DMS153 (cell line): Measurements from ENCODE around the gene MRPL42.
"Not testable (repeated sequence)": the region's sequence is repeated elsewhere in the genome, so short reads cannot be mapped to it uniquely, and the experiment has no call there.

ENCODE experiments used
- DNase-seq: peaks from one replicate; lab custom pipeline; 2025; lab: John Stamatoyannopoulos, UW

The MRPL42 gene

DNA sequence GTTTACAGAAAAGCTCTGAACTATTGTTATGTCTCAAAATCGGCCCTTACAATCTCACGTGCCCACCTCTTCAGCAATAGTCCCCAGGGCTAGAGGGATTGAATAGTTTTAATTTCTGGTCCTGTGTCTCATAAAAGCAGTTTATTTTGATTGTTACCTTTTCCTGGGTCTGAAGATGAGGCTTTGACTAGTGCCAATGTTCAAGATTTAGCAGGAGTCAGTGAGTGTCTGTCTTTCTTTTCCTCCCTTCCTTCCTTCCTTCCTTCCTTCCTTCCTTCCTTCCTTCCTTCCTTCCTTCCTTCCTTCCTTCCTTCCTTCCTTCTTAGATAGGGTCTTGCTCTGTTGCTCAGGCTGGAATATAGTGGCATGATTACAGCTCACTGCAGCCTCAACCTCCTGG, 80.5 kb downstream of the MRPL42 start:
- DNase-seq = no peak

DNA sequence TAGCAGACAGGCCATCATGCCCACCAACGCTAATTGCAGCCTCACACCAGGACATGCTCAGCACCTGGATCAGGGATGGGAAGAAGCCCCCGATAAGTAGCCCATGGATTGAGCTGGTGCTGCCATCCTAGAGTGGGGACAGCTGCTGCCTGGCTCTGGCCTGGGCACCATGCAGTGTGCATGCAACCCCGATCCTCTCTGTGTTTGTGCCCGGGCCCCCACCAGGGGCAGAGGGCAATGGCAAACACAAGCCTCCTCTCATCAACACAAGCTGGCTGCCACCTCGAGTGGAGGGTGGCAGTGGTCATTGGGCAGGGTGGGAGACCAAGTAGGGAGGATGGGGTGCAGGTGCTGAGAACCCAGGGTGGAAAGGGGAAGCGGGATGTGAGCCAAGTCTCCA, 81.9 kb downstream of the MRPL42 start:
- no peak for DNase-seq

GRCh38 chr12:93550748-93551611, 83.7 kb downstream of the MRPL42 start:
- DNase-seq = no peak

DNA sequence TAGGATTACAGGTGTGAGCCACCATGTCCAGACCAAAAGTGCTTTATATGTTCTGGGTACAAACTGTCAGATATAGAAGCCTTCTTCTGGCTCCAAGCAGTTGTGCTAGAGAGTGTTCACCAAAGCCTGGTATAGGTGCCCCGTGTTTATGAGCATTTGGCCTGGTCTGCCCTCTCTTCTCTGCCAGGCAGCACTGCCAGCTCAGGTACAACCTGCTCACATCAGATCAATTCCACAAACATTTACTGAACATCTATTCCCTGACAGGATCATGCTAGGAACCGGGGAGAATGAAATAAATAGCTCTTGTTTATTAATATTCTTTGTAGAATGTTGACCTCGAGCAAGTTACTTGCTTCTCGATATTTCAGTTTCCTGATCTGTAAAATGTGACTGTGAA, 85.1 kb downstream of the MRPL42 start:
- no peak for DNase-seq

GRCh38 chr12:93557879-93558278, 90.6 kb downstream of the MRPL42 start:
- DNase-seq = not testable (repeated sequence)

DNA sequence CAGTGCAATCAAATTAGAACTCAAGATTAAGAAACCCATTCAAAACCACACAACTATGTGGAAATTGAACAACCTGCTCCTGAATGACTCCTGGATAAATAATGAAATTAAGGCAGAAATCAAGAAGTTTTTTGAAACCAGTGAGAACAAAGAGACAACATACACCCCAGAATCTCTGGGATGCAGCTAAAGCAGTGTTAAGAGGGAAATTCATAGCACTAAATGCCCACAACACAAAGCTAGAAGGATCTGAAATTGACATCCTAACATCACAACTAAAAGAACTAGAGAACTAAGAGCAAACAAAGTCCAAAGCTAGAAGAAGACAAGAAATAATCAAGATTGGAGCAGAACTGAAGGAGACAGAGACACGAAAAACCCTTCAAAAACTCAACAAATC, 91.4 kb downstream of the MRPL42 start:
- not testable (repeated sequence) for DNase-seq

DNA sequence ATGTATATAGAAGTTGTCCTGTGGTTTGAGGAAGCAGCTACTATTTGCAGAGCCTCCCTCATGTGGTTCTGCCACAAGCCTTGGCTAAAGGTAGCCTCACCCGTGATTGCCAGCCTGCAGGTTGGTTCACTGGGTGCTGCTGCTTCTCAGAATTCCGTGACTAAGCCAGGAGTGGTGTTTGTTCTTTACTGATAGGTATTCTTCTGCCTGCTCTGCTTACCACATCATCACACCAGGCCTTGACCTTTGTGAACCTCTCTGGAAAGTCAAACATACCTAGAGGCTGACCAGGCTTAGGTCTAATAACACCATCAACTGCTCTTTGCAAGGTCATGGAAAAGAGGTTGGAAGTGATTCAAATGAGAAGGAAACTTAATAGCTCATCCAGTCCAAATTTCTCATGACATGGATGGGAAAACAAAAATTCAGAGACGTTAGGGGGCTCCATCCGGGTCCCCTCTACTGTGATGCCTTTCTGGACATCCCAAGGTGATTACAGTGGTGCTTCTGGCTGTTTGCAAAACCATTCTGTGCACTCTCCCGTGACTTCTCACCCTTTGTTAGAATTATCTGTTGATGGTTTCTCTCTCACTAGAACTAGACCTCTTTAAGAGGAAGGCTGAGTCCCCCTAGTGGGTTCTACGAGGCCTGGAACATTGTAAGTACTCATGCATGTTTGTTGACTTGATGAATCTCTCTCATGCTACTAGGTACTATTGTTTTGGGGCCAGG, 96.7 kb downstream of the MRPL42 start:
- DNase-seq = no peak

DNA sequence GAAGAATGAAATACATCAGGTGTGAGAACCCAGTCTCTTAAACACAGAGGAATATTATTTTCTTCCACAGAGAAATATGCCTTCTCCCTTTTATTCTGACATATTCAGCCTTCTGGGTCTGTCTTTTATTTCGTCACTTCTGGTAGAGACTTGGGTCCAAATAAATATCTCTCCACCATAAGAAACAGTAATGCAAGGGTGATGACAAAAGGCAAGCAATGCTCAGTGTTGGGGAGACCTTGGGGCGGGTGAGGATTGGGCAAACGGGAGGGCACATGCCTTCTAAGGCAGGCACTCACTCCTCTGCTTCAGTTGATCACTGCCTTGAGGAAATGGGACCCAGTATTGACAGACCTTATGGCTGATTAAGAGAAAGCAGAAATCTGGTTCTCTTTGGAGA, 98.4 kb downstream of the MRPL42 start:
- DNase-seq = no peak
